Activated naive CD8-positive, alpha-beta T cell treated with anti-CD3 and anti-CD28 coated beads, Interleukin-2, amount 50 U/mL, for 24 hours (primary cell): ENCODE measurements around the gene AKAP6.
"Not testable (repeated sequence)": the region's sequence is repeated elsewhere in the genome, so short reads cannot be mapped to it uniquely, and the experiment has no call there.

Experiments used
- ATAC-seq: fragments of 150-1000 bp; cut with Tn5 transposase; one replicate; pipeline ENCODE4 v1.10.0; 2021
- DNase-seq: peaks from one replicate; pipeline ENCODE4 v3.0.0; 2021
- H3K27ac Mint-ChIP-seq: one replicate; pipeline ENCODE4 v1.8.0; 2021; ENCODE audit warnings: mild to moderate bottlenecking, mixed read lengths
- H3K27me3 Mint-ChIP-seq: one replicate; pipeline ENCODE4 v1.8.0; 2021; ENCODE audit warnings: mixed read lengths
- H3K36me3 Mint-ChIP-seq: one replicate; pipeline ENCODE4 v1.8.0; 2021; ENCODE audit warnings: low read depth, mixed read lengths
- H3K4me1 Mint-ChIP-seq: one replicate; pipeline ENCODE4 v1.8.0; 2021; ENCODE audit warnings: mixed read lengths
- H3K4me3 Mint-ChIP-seq: one replicate; pipeline ENCODE4 v1.8.0; 2021; ENCODE audit warnings: mild to moderate bottlenecking, moderate library complexity, mixed read lengths
- H3K9me3 Mint-ChIP-seq: one replicate; pipeline ENCODE4 v1.8.0; 2021; ENCODE audit warnings: mixed read lengths

Gene AKAP6

DNA sequence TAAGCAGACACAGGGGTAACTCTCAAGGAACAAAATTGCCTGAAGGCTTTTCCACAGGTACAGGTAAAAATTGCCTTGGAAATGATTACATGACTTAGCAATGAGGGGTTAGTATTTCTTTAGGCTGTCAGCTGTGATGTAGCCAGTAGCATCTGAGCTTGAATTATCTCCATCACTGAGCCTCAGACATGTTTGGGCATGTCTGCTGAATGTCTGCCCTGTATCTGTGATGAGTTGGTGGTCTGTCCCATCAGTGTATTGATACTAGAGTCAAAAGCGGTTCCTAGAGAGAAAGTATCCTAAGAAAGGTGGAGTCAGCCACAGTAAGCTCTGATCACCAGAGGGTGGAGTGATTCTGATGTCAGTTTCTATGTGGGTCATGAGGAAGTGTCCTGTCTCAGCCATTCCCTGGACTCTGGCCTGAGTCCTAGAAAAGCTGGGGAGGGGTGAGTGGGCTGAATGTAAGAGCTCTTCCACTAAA lies 16.3 kb downstream of the AKAP6 start:
- Mint-ChIP-seq H3K27me3 (peaks cover 4% of the 10 kb centered on the region), H3K36me3 (no peaks in the 10 kb centered on the region), H3K4me3 (no peak overlapping the region), H3K27ac (no peak overlapping the region), H3K4me1 (no peaks in the 10 kb centered on the region), H3K9me3 (no peaks in the 10 kb centered on the region)
- ATAC-seq (no peak), DNase-seq (no peak)

- H3K36me3 Mint-ChIP-seq = no peaks in the 10 kb centered on the region
- ATAC-seq (no peak), DNase-seq (no peak)
- no peaks in the 10 kb centered on the region for H3K9me3 Mint-ChIP-seq
- H3K27ac Mint-ChIP-seq = no peak overlapping the region
- peaks cover 4% of the 10 kb centered on the region for H3K27me3 Mint-ChIP-seq
- H3K4me1 Mint-ChIP-seq = no peaks in the 10 kb centered on the region
- no peak overlapping the region for H3K4me3 Mint-ChIP-seq
Measured at GRCh38 chr14:32349322-32349721, 20.2 kb downstream of the AKAP6 start.

DNA sequence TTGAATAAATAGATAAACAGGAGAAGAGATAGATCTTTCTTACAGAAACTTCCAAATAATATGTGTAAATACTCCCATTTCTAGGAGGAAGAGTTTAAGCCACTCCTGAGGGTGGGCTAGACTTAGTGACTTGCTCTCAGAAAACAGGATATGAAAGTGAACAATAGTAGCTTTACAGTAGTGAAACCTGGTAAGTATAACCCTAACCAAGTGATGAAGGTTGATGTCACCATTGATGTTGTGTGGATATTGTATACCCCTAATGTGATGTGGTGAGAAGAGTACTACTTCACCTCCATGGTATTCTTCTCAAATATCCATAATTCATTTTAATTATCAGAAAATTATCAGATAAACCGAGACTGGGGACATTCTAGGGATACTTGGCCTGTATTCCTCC lies 20.9 kb downstream of the AKAP6 start:
- H3K36me3 Mint-ChIP-seq = no peaks in the 10 kb centered on the region
- no peak overlapping the region for H3K4me3 Mint-ChIP-seq
- no peak for ATAC-seq
- peaks cover 4% of the 10 kb centered on the region for H3K27me3 Mint-ChIP-seq
- H3K9me3 Mint-ChIP-seq = no peaks in the 10 kb centered on the region
- H3K27ac Mint-ChIP-seq = no peak overlapping the region
- no peak for DNase-seq
- no peaks in the 10 kb centered on the region for H3K4me1 Mint-ChIP-seq

- DNase-seq (no peak), ATAC-seq (no peak)
- no peaks in the 10 kb centered on the region for H3K36me3 Mint-ChIP-seq
- no peak overlapping the region for H3K4me3 Mint-ChIP-seq
- no peak overlapping the region for H3K27ac Mint-ChIP-seq
- H3K27me3 Mint-ChIP-seq = peaks cover 4% of the 10 kb centered on the region
- no peaks in the 10 kb centered on the region for H3K9me3 Mint-ChIP-seq
- H3K4me1 Mint-ChIP-seq = no peaks in the 10 kb centered on the region
Measured at GRCh38 chr14:32352631-32353030, 23.5 kb downstream of the AKAP6 start.

- no peak for ATAC-seq
- Mint-ChIP-seq H3K4me1 (no peaks in the 10 kb centered on the region), H3K27ac (no peak overlapping the region), H3K9me3 (no peaks in the 10 kb centered on the region), H3K27me3 (peaks cover 3% of the 10 kb centered on the region), H3K4me3 (no peak overlapping the region), H3K36me3 (no peaks in the 10 kb centered on the region)
- DNase-seq = no peak
Measured at GRCh38 chr14:32354716-32355115, 25.6 kb downstream of the AKAP6 start.

- ATAC-seq (no peak), DNase-seq (no peak)
- peaks cover 3% of the 10 kb centered on the region for H3K27me3 Mint-ChIP-seq
- H3K27ac Mint-ChIP-seq = no peak overlapping the region
- H3K9me3 Mint-ChIP-seq = no peaks in the 10 kb centered on the region
- H3K4me1 Mint-ChIP-seq = no peaks in the 10 kb centered on the region
- no peaks in the 10 kb centered on the region for H3K36me3 Mint-ChIP-seq
- no peak overlapping the region for H3K4me3 Mint-ChIP-seq
Measured at GRCh38 chr14:32358781-32359180, 29.7 kb downstream of the AKAP6 start.

DNA sequence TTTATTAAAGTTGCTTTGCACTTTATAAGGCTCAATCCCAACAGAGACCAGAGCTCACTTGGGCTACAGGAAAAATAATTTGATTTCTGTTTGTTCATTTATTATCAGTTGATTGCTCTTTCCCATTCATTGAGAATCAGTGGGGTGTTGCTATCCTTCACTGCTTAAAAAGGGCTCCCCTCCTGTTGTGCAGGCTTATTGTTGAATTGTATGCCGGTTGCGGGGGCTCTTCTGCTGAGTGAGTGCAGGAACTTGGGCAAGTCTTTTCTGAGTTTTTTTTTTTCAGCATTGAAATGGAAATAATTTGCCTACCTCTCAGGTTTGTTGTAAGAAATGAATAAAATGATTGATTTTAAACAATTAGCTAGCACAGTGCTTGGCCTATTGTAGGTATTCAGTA lies 32.6 kb downstream of the AKAP6 start:
- Mint-ChIP-seq H3K27me3 (peaks cover 3% of the 10 kb centered on the region), H3K9me3 (no peaks in the 10 kb centered on the region), H3K36me3 (no peaks in the 10 kb centered on the region), H3K4me3 (no peak overlapping the region), H3K4me1 (peaks cover 2% of the 10 kb centered on the region), H3K27ac (no peak overlapping the region)
- no peak for DNase-seq
- no peak for ATAC-seq

DNA sequence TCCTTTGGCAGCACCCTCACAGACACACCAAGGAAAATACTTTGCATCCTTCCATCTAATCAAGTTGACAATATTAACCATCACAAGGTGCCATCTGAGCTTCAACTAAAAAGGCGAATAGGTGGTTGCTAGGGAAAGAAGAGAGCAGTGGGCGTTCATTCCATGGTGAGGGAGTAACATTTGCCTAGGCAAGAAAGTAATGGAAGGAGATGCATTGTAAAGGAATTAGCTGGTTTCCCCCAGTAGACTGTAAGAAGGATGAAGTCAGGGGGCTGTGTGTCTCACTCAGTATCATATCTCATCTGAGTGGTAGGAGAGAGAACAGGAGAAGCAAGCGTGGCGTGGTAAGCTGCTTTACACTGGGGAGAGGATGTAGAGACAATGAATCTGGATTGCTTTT lies 34.7 kb downstream of the AKAP6 start:
- no peak overlapping the region for H3K4me3 Mint-ChIP-seq

GRCh38 chr14:32364941-32365340 lies 35.8 kb downstream of the AKAP6 start:
- Mint-ChIP-seq H3K27me3 (no peaks in the 10 kb centered on the region), H3K9me3 (no peaks in the 10 kb centered on the region), H3K4me1 (peaks cover 2% of the 10 kb centered on the region), H3K4me3 (no peak overlapping the region), H3K36me3 (no peaks in the 10 kb centered on the region), H3K27ac (no peak overlapping the region)
- DNase-seq (no peak), ATAC-seq (no peak)

More for the DNA sequence above, 34.7 kb downstream of the AKAP6 start:
- ATAC-seq (no peak), DNase-seq (no peak)
- peaks cover 2% of the 10 kb centered on the region for H3K4me1 Mint-ChIP-seq
- H3K36me3 Mint-ChIP-seq = no peaks in the 10 kb centered on the region
- no peak overlapping the region for H3K27ac Mint-ChIP-seq
- H3K9me3 Mint-ChIP-seq = no peaks in the 10 kb centered on the region
- H3K27me3 Mint-ChIP-seq = no peaks in the 10 kb centered on the region

DNA sequence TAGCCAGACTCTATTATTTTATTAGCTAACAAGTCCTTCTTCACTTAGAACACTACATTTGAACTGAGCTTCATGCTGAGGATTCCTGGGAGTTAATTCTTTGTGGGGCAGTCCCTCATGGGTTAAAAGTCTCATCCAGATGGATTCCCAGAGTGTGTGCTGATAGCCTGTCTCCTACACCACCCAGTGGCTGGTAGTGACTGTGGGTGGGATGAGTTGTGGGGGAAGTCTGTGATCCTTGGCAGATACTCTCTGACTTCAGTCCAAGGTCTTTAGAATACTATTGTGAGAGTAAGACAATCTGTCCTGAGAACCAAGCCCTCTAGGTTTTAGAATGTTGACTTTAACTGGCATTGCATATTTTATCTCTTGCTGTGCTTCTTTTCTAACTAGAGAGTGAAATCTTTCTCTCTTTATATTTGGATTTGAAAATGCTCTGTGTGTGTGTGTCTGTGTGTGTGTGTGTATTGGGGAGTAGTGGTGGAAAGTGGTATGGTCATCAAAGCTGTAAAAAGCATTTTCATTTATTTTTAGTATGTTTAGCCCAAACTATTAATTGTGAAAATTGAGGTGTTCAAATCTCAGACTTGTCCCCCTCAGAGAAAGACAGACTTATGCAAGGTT lies 37.3 kb downstream of the AKAP6 start:
- Mint-ChIP-seq H3K9me3 (no peaks in the 10 kb centered on the region), H3K36me3 (no peaks in the 10 kb centered on the region), H3K4me1 (peaks cover 2% of the 10 kb centered on the region), H3K4me3 (no peak overlapping the region), H3K27me3 (no peaks in the 10 kb centered on the region), H3K27ac (no peak overlapping the region)
- DNase-seq (no peak), ATAC-seq (no peak)

DNA sequence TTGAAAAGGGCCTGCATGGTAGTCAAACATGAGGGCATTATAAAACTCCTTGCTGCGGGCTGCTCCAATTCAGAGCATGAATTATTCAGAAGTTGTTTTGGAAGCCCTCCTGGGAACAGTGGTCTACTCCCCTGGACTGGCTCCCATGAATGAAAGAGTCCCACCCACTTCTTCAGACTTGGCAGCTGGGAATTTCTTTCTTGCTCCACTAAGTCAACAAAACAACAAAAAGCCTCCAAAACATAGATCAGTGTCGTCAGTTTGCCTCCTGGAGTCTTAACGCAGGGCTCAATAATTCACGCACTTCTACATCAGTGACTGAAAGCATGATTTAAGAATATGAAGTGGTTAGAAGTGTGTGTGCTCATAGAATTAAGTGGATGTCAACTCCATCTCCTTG lies 37.9 kb downstream of the AKAP6 start:
- no peak overlapping the region for H3K27ac Mint-ChIP-seq
- H3K4me3 Mint-ChIP-seq = no peak overlapping the region
- no peaks in the 10 kb centered on the region for H3K9me3 Mint-ChIP-seq
- H3K27me3 Mint-ChIP-seq = peaks cover 2% of the 10 kb centered on the region
- DNase-seq (no peak), ATAC-seq (no peak)
- peaks cover 2% of the 10 kb centered on the region for H3K4me1 Mint-ChIP-seq
- no peaks in the 10 kb centered on the region for H3K36me3 Mint-ChIP-seq

DNA sequence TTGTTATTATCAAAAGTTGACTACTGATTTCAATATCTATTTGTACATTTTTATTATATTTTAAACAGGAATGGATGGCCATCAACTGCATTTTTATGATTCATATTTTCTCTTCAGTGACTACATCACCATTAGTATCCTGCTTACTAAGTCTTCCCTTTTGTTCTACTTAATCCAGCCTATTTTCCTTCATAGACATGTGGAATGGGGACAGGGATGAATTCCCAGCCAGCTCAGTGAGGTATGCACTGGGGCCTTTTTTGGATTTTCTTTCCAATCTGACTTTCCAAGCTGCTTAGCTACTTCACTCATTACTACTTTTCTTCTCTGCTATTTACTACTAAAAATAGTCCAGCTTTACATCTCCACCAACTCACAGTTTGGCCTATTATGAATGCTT lies 38.4 kb downstream of the AKAP6 start:
- no peak for ATAC-seq
- H3K4me1 Mint-ChIP-seq = peaks cover 2% of the 10 kb centered on the region
- peaks cover 2% of the 10 kb centered on the region for H3K27me3 Mint-ChIP-seq
- no peaks in the 10 kb centered on the region for H3K36me3 Mint-ChIP-seq
- no peak overlapping the region for H3K27ac Mint-ChIP-seq
- H3K4me3 Mint-ChIP-seq = no peak overlapping the region
- no peak for DNase-seq
- H3K9me3 Mint-ChIP-seq = no peaks in the 10 kb centered on the region

GRCh38 chr14:32368107-32368506 lies 39.0 kb downstream of the AKAP6 start:
- no peak for DNase-seq
- Mint-ChIP-seq H3K4me3 (no peak overlapping the region), H3K4me1 (peaks cover 2% of the 10 kb centered on the region), H3K27me3 (peaks cover 2% of the 10 kb centered on the region), H3K36me3 (no peaks in the 10 kb centered on the region), H3K9me3 (no peaks in the 10 kb centered on the region), H3K27ac (no peak overlapping the region)
- no peak for ATAC-seq

GRCh38 chr14:32370714-32371113 lies 41.6 kb downstream of the AKAP6 start:
- DNase-seq = no peak
- peaks cover 2% of the 10 kb centered on the region for H3K27me3 Mint-ChIP-seq
- no peaks in the 10 kb centered on the region for H3K9me3 Mint-ChIP-seq
- H3K4me3 Mint-ChIP-seq = no peak overlapping the region
- H3K4me1 Mint-ChIP-seq = no peaks in the 10 kb centered on the region
- no peaks in the 10 kb centered on the region for H3K36me3 Mint-ChIP-seq
- ATAC-seq = no peak
- no peak overlapping the region for H3K27ac Mint-ChIP-seq

- H3K27me3 Mint-ChIP-seq = peaks cover 2% of the 10 kb centered on the region
- H3K4me3 Mint-ChIP-seq = no peak overlapping the region
- H3K36me3 Mint-ChIP-seq = no peaks in the 10 kb centered on the region
- H3K27ac Mint-ChIP-seq = no peak overlapping the region
- no peaks in the 10 kb centered on the region for H3K9me3 Mint-ChIP-seq
- no peak for DNase-seq
- H3K4me1 Mint-ChIP-seq = no peaks in the 10 kb centered on the region
- no peak for ATAC-seq
Measured at GRCh38 chr14:32372154-32372553, 43.1 kb downstream of the AKAP6 start.

DNA sequence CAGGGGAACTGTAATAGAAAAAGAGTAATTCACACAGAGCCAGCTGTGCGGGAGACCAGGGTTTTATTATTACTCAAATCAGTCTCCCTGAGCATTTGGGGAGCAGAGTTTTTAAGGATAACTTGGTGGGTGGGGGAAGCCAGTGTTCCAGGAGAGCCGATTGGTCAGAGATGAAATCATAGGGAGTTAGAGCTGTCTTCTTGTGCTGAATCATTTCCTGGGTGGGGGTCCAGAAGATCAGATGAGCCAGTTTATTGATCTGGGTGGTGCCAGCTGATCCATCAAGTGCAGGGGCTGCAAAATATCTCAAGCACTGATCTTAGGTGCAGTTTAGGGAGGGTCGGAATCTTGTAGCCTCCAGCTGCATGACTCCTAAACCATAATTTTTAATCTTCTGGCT lies 44.1 kb downstream of the AKAP6 start:
- not testable (repeated sequence) for H3K9me3 Mint-ChIP-seq, H3K36me3 Mint-ChIP-seq, H3K4me1 Mint-ChIP-seq, H3K27me3 Mint-ChIP-seq, H3K4me3 Mint-ChIP-seq, H3K27ac Mint-ChIP-seq, DNase-seq, ATAC-seq
